T follicular helper cell (primary cell): ENCODE results near the gene ZNF625.

ENCODE experiments used
- DNase-seq: peaks from one replicate; pipeline ENCODE4 v3.0.0-alpha.2; 2020; ENCODE audit warnings: low read depth
- total RNA-seq, 2 experiments: gene quantifications; one replicate each; lab custom pipeline; 2026; lab: John Stamatoyannopoulos, UW

Gene ZNF625
- total RNA-seq, result 0.12 to 0.17 reads per million in 2 experiments

DNA sequence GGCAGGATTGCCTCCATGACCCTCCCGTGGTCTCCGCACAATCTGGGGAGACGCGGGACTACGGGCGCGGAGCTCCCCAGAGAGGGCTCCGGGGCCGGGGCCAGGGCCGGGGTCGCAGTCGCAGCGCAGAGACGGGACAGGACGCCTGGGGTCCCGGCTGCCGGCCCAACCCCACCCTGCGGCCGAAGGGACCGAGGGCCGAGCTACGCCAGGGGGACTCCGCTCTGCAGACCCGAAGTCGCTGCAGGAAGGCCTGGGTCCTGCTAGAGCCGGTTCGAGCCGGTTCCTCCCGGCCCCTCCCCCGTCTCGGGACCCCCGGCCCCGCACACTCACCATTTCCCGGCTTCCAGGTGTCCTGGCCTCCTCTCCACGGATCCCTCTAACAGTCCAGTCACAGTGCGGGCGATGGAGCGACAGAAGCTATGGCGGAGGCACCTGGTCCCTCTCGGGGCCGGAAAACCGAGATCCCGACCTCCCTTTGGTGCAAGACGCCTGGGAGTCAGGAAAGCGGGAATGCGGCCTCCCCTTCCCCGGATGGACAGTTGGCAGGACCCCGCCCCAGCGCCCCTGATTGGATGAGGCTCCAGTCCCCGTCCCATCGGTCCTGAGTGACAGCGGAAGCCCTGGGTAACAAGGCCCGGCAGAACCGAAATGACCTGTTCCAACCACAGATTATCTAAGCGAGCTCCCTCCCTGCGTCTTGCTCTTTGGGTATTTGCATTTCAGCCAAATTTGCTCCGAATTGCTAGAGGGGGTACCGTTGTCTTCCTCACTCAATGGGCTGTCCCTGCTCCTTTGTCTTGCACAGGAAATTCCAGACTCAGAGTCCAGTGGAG is at the start of gene ZNF625:
Gene ZNF625 (minus strand): TSS at position 512 of the 836 bp plus-strand sequence. CDS start 176 bp downstream, at position 336.
- DNase-seq, result no peak

DNA sequence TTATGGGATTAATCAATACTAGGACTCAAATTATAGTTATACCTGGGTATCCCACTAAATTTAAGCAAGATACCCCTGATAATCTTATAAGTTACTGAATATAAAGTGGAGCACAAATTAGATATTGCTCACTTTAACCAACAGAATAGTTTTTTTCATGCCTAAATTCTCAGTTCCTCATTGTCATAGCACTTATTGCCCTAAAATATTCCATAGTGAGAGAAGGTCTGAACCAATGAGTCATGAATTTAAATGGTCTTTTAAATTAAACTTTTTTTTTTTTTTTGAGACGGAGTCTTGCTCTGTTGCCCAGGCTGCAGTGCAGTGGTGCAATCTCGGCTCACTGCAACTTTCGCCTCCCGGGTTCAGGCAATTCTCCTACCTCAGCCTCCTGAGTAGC is 48.8 kb upstream of the ZNF625 start:
- no peak for DNase-seq

DNA sequence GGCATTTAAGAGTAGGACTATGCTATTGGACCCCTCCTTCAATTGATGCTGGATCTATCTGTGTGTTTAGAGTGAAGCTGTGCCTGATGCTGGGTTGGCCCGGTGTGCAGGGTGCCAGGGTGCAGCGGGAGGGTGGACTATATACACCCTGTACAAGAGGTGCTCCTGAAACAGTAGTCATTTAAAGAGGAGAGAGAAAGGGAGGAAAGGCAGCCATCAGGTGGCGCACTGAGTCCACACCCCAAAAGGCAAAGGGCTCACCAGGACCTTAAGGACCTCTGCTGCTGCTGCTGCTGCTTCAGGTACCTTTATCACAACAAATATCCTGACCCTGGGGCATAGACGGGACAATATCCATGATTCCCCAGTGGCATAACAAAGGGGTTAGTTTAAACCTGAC is 45.7 kb upstream of the ZNF625 start:
- DNase-seq, result peak; percentile 37

DNA sequence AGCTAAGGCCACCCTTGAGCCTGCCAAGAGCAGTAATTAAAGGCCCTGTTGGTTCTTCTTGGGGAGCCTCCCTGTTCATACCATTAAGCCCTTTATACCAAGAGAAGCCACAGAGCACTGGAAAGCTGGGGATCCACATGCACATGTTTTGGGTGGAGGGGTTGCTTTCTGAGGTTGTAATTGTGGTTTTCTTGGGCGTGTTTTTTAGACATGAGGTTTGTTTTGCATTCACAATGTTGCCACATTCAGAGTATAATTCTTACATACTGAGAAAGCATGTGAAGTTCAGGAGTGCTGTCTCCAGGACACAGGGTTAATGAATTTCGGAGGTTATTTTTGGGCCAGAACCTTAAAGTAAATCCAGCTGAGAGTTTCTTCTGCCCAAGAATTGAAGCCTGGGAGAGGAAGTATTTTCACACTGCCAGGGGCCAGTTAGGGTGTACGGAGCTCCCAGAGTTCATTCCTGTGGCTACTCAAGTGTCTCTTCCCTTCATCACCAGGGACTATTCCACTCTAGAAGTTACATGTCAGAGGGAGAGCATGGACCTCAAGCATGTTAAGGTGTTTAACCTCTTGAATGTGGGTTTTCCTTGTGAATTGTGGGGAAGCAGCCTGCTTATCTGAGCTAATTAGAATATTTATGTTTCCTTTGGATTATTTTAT is 43.4 kb upstream of the ZNF625 start:
- DNase-seq, result no peak

DNA sequence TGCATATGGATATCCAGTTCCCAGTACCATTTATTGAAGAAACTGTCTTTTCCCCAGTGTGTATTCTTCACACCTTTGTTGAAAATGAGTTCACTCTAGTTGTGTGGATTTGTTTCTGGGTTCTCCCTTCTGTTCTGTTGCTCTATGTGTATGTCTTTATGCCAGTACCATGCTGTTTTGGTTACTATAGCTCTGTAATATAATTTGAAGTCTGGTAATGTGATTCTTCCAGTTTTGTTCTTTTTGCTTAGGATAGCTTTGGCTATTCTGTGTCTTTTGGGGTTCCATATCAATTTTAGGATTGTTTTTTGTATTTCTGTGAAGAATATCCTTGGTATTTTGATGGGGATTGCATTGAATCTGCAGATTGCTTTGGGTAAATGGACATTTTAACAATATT is 41.6 kb upstream of the ZNF625 start:
- no peak for DNase-seq

DNA sequence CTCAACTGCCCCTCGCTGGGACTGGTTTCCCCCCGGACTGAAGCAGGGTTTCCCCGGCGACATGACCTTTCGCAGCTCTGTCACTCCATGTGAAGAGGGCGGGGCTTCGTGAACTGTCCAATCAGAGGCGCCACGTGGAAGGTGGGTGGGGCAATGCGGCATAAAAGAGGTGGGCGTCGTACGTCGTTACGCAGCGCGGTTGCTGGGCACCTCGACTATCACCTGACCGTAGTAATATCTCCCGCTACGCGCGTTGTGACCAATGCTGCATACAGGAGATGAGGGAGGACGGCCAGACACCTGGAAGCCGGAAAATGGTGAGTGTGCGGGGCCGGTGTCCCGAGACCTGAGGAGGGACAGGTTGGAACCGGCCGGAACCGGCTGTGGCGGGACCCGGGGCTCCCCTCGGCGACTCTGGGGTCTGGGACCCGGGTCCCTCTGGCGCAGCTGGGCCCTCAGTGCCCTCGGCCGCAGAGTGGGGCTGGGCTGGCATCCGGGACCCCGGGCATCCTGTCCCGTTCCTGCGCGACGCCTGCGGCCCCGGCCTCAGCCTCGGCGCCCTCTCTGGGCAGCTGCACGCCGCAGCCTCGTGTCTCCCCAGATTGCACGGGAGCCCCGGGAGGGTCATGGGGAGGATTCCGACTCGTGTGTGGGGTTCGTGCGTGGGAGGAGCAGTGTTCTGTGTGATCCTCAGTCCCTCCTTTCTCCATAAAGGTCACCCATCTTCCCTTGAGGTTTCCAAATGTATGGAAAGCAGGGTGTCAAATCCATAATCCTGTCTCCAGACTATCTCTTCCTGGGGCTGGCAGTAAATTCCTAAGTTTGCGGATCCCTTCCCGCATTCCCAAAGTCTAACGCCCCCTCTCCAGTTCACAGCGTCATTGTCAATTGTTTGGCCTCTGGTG is 38.5 kb upstream of the ZNF625 start:
- DNase-seq, result peak; percentile 50

DNA sequence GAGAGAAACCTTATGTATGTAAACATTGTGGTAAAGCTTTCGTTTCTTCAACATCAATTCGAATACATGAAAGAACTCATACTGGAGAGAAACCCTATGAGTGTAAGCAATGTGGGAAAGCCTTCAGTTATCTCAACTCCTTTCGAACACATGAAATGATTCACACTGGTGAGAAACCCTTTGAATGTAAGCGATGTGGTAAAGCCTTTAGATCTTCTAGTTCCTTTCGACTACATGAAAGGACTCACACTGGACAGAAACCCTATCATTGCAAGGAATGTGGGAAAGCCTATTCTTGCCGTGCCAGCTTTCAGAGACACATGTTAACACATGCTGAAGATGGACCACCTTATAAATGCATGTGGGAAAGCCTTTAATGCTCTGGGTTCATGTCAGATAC is 31.1 kb upstream of the ZNF625 start:
- DNase-seq, result no peak

DNA sequence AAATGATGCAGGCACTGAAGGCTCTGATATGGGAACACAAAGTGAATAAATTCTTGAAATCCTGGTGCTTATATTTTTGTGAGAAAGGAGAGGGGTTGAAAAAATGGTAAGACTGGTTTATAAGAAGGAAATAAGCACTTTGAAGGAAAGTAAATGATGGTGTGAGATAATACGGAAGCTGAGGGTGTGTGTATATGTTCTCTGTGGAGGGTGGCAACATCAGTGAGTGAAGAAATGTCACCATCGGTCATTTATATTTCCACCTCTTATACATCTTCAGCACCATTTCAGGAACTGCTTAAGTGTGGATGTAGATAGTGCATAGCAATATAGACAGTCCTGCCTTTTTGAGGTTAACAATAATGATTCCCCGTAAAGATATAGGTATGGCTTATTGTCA is 23.8 kb upstream of the ZNF625 start:
- DNase-seq, result no peak

DNA sequence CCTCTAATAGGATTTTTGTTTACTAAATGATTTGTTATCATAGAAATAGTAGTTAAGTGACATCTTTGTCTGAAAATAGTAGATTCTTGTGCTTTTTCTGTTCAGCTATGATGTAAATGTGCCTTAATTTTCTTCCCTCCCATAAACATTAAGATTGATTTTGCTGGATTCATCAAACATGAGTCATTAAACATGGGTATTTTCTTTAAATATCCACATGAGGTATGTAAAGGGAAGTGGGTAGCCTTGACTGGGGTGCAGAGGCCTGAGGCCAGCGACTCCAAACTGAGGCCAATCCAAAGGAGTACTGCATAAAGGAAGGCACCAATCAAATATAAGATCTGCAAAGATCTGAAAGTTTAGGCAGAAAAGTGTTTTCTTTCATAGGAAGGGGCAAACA is 10.1 kb upstream of the ZNF625 start:
- DNase-seq, result no peak

DNA sequence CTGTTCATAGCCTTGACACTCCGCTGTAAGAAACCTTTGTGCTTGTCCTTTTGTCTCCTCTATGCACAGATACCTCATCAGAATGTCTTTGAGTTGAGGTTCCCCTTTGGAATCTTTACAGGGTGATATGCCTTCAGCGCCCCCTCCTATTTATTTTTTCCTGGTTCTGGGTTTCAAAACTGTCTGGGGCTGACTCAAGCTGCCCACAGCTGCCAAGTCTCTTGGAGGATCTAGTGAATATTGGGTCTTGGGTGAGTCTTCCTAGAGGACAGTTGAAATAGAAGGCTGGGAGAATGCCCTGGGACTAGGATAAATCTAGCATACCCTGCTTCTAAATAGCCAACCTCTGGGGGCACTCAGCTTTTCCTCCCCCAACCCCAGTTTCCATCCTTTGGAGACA is 7.3 kb upstream of the ZNF625 start:
- DNase-seq, result no peak

DNA sequence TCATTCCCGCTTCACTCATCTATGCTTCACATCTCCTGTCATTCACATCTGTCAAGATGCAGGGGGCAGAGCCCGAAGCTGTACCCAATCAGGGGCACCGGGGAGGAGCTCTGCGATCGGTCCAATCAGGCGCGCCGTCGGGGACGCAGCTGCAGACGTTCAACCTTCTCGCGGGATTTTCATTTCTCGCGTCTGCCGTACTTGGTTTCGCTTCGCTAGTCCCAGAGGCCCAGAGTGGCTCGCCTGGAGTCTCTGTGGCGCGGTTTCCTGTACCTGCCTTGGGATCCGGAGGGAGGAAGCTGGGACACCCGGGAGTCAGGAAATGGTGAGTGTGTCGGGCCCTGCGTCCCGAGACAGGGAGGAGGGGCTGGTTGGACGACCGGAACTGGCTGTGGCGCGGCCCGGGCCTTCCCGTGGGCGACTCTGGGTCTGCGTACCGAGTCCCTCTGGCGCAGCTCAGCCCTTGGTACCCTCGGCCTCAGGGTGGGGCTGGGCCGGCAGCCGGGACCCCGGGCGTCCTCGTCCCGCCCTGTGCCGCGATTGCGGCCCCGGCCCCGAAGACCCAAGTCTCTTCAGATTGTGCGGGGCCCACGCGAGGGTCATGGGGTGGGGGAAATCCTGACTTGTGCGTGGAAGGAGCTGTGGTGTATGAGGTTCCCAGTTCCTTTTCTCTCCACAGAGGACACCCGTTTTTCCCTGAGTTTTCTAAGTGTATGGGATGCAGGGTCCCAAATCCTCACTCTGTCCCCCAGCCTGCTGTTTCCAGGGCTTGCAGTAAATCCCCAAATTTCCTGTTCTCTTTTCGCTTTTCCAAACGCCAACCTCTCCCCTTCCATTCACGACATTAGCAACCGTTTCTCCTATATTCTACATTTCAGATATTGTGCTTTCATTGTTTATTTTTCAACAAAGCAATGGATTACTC is 6.6 kb upstream of the ZNF625 start, which contains the start of gene ZNF136:
Gene ZNF136 (plus strand): TSS at position 215 of the 925 bp plus-strand sequence. CDS start 108 bp downstream, at position 323.
- DNase-seq, result peak; percentile 91

DNA sequence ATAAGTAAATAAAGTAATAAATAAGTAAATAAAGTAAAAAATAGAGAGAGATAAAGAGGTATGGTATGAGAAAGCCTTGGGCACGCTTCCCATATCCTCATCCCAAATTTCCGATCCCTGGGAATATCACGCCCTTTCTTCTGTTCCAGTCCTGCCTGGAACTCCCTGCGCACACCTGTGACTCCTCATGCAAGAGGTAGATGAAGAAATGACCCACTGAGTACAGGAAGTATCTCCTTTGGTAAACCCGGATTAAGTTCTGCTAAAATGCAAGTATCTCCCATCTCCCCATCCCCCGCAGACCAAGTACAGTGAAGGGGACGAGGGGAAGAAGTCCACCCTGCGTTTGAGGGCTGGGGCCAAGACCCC is 6.0 kb upstream of the ZNF625 start:
- DNase-seq, result no peak

DNA sequence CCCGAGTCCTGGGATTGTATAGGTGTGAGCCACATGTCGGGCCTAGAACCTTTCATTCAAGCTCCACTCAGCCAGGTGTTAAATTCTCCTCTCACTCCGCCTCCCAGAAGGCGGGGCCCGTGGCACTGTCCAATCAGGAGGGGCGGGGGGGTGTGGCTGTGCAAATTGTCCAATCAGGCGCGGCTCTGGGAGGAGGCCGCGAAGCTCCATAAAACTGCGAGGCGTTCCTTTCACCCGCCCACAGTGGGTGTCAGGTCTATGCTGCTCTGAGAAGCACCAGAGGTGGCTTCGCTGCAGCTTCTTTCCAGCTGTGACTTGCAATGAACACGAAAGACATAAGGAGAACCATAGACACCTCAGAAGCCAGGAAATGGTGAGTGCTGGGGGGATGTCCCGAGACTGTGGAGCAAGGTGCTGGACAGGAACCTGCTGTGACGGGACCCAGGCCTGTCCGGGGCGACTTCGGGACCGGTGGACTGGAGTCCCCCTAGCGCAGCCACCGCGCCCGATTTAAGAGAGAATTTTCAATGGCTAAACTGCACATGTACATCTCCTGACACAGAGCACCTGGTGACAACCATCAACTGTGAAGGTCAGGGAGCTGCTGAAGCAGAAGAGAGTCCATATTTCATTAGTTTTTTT is 3.4 kb upstream of the ZNF625 start:
- no peak for DNase-seq

DNA sequence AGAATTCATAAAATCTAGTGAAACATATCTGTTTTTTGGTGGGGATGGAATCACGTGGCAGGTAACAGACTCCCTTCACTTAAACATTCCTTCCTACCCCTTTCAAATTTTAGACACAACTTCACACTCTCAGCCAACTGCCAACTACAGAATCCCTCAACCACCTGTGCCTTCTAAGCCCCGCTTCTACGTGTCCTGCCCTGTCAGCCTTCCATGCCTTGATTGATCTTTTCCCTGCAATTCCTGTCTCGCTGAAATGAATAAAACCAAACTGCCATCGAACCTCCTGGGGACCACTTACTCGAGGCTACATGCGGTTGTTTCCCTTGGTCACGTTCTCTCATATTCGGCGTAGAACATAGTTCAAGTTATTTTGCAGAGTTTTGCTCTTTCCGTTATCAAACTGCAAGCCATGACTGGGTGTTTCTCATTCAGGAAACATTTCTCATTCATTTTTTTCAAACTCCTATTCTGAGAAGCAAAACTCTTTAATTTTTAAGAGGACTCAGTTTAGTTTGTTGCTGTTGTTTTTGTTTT is 1.1 kb downstream of the ZNF625 start:
- DNase-seq, result no peak

DNA sequence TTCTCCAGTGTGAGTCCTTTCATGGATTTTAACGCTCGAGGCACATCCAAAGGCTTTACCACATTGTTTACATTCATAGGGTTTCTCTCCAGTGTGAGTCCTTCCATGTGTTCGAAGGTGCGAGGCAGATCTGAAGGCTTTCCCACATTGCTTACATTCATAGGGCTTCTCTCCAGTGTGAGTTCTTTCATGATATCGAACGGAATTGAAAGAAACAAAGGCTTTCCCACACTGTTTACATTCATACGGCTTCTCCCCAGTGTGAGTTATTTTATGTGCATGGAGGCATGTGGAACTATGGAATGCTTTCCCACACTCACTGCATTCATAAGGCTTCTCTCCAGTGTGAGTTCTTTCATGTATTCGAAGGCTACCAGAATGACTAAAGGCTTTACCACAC is 11.2 kb downstream of the ZNF625 start:
- DNase-seq, result no peak

DNA sequence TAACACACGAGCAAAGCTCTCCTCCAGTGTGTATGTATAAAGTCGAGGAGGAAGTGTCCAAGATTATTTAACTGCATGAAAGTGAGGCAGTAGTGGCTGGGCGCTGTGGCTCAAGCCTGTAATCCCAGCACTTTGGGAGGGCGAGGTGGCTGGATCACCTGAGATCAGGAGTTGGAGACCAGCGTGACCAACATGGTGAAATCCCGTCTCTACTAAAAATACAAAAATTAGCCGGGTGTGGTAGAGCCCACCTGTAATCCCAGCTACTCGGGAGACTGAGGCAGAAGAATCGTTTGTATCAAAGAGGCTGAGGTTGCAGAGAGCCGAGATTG is 15.2 kb downstream of the ZNF625 start:
- no peak for DNase-seq

DNA sequence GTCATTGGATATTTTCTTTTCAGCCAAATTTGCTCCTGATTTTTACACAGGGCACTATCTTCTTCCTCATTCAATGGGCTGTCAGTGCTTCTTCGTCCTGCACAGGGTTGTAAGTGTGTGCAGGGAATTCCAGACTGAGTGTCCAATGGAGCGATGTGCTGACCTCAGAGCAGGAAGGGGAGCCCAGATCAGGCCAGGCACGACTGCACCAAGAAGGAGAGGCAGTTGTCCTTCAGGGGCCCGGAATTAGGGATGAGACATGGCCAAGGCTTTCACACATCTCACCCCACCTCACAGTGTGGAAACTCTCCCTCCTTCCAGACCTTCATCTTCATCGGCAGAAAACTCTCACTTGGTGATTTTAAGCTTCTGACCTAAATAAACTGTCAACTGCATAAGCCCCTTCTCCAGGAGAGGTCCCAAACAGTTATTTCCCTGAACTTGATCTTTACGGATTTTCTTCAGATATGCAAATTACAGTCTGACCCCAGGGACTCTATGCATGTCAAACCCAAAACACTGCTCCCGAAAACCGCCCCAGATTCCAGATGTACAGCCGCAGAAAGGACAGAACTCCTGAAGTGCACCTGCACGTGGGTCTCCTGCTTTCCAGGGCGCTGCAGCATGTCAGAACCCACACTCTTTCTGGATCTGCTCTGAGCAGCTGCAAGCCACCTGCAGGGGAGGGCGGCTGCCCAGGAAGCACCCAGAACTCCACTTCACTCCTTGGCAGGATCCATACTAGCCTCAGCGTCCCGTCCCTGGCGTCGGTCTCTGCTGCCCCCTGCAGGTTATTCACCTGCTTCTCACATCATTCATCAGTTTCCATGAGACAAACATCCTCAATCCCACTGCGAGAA is 15.8 kb downstream of the ZNF625 start:
- peak; percentile 80 for DNase-seq

DNA sequence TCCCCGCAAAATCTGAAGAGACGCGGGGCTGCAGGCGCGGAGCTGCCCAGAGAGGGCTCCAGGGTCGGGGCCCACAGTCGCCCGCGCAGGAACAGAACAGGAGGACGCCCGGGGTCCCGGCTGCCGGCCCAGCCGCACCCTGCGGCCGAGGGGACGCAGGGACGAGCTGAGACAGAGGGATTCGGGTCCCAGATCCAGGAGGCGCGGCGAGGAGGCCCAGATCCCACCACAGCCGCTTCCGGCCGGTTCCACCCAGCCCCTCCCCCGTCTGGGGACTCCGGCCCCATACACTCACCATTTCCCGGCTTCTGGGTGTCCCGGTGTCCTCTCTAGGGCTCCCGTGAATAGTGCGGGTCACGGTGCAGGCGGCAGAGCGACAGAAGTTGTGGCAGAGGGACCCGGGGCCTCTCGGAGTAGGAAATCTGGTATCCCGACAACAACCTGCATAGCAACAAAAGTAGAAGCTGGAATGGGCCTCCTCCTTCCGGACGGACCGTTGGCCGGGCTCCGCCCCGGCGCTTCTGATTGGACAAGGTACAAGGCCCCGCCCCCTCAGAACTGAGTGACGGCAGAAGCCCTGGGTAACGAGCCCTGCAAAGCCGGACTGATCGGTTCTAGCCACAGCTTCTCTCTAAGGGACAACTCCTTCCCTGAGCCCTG is 16.5 kb downstream of the ZNF625 start, which contains the start of gene ZNF20:
Gene ZNF20 (minus strand): TSS at position 466 of the 660 bp plus-strand sequence. CDS start 168 bp downstream, at position 298.
- DNase-seq, result peak; percentile 79

DNA sequence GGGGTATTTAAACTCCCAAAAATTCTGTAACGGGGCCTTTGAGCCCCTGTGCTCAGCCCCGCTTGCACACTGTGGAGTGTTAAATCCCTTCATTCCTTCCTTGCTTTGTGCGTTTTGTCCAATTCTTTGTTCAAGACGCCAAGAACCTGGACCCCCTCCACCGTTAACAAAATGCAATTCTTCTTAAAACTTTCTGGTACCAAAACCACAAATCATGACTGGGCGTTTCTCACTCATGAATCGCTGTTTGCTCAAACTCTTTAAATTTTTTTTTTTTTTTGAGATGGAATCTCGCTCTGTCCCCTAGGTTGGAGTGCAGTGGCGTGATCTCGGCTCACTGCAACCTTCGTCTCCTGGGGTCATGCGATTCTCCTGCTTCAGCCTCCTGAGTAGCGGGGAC is 17.3 kb downstream of the ZNF625 start:
- DNase-seq, result no peak
